Adrenal gland (tissue), 5 donors: ENCODE results near the gene SLC28A1.

Experiments
- CTCF ChIP-seq, 6 experiments: fragments of 450-650 bp in 4 of 6; fragments of 200-600 bp in 2 of 6; sonication (generic) in 1 of 6; IDR thresholded peaks; 1 replicate in 5 of 6; 2 replicates in 1 of 6; pipeline versions ENCODE4 v1.5.1 to v1.8.0; 2016 to 2021; ENCODE audit warnings: antibody characterized with exemption in 6 of 6, mild to moderate bottlenecking in 2 of 6, moderate library complexity in 1 of 6
- POLR2A ChIP-seq, 2 donors: fragments of 450-650 bp; IDR thresholded peaks; one replicate each; pipeline ENCODE4 v1.6.1; 2017; ENCODE audit warnings: antibody characterized with exemption in 2 of 2, mild to moderate bottlenecking in 2 of 2, moderate library complexity in 1 of 2
- donor health status: DM: no; HTN: no; CAD: no.

- TF ChIP-seq CTCF (IDR thresholded peaks at IDR 0.05): no peak
- TF ChIP-seq POLR2A (IDR thresholded peaks at IDR 0.05): no peak
These were observed 69.3 kb downstream of the SLC28A1 start for GRCh38 chr15:84953726-84954125.
